ENCODE data around the gene GLIS1. TPM values are rescaled to one million over a fixed set of nuclear protein-coding genes. Genes with fewer than 3 reads are reported as not detected.

Gene GLIS1
- total RNA-seq, 1 experiment from 2014 or later, result 1.0 TPM

DNA sequence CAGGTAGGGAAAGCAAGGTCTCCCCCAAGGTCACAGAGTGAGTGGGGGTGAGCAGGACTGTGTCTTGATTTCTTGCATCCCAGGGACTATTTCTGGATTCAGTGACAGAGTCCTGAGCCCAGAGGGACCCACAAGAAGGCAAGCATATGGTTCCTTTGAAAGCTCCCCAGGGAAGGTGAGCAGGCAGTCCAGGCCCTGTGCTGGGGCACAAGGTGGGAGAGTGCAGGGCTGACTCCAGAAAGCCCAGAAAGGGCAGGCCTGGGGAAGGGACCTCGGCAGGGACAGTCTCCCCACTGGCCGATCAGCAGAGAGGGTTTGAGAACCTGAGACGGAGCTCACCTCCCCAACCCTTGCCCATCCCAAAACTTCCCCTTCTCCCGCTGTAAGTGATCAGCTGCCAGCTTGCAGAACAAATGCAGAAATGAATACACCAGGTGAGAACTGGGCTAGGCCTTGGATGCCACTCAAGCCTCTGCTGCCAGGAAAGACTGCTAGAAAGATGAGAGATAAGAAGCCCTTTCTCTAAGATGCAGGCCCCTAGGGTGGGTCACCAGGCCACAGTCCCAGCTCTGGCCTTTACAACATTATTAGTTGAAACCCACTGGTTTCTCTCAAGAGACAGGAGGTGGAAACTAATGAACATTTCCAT lies 121.0 kb downstream of the GLIS1 start:
- DNase-seq (ENCODE audit: low spot score), result no peak

GRCh38 chr1:53617382-53617781 lies 121.6 kb downstream of the GLIS1 start:
- DNase-seq (ENCODE audit: low spot score), result peak; percentile 77

GRCh38 chr1:53616927-53617326 lies 122.0 kb downstream of the GLIS1 start:
- peak; percentile 56 for DNase-seq (ENCODE audit: low spot score)

DNA sequence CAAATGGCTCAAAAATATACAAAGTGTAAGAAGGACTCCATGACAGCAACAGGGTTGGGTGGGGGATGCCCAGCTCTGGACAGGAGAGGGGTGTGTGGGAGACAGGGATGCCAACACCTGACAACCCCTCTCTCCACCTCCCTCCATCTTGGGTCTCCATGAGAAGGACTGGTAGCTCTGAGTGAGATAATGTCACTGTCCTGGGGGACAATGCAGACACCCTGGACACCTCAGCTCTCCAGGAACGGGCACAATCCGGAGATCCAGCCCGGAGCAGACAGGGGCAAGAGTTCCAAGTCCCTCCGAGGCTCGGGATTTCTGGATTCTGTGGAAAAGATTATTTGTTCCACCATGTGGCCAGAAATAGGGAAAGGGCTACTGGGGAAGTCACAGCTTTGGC lies 122.5 kb downstream of the GLIS1 start:
- no peak for DNase-seq (ENCODE audit: low spot score)

DNA sequence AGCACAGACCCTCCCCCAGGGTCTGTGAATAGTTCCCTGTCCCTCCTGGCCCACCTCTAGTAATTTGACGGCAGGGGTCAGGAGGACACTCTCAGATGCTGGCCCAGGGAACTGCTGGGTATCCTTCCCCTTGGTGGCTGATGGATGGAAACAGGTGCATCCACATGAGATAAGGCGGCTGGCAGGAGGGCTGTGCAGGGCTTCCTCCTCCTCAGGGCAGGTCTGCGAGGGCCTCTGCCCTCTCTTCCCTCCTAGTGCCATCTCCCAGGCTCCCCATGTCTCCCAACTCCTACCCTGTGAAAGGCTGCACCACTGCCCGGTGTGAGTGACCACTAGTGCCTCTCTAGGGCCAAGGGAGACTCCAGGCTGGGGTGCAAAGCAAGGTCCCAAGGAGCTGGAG lies 123.9 kb downstream of the GLIS1 start:
- DNase-seq (ENCODE audit: low spot score), result no peak

- DNase-seq (ENCODE audit: low spot score), result no peak
Observed at GRCh38 chr1:53614231-53615021, 124.5 kb downstream of the GLIS1 start.

- no peak for DNase-seq (ENCODE audit: low spot score)
Observed at GRCh38 chr1:53608676-53609075, 130.3 kb downstream of the GLIS1 start.

DNA sequence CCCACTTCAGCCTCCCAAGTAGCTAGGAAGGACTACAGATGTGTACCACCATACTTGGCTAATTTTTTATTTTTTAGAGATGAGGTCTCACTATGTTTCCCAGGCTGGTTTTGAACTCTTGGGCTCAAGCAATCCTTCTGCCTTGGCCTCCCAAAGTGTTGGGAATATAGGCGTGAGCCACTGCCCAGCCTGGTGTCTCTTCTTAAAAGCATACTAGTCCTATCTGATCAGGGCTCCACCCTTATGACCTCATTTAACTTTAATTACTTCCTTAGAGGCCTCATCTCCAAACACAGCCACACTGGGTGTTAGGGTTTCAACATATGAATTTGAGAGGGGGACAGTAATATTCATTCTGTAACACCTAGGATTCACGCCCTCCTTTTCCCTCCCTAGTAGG lies 130.9 kb downstream of the GLIS1 start:
- DNase-seq (ENCODE audit: low spot score), result no peak

GRCh38 chr1:53606651-53607051 lies 132.3 kb downstream of the GLIS1 start:
- no peak for DNase-seq (ENCODE audit: low spot score)

DNA sequence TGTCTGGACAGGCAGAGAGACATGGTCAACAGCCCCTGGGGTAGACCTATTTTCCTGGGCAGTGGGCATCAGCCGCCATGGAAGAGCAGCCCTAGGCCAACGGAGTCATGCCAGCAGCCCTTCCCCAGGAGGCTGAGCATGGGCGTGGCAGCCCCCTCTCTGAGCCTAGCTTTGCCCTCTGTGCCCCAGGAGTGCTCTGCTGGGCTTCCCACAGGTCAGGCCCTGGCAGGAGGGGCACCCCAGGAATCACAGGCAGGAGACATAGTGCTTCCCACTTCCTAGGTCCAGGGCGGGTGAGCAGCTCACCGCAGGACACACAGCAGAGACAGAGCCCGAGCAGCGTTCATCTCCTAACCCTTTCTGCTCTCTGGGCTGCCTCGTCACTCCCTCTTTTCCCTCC lies 132.8 kb downstream of the GLIS1 start:
- no peak for DNase-seq (ENCODE audit: low spot score)

DNA sequence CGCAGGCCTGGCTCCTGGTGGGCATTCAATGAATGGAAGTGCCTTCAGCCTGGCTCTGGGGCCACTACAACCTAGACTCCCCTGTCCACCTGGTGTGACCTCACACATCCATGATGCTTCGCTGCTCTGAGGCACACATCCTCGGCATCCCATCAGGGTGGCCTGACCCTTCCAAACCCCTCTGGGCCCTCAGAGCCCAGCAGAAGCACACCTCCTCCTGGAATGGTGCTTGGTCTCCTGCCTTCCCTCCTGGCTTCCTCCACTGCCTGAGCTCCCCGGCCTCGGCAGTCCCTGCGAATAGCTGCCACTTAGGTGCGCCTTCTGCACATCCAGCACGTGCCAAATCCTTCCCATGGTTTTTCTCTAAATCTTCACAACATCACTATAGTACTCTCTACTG lies 133.8 kb downstream of the GLIS1 start:
- no peak for DNase-seq (ENCODE audit: low spot score)

GRCh38 chr1:53604291-53604919 lies 134.6 kb downstream of the GLIS1 start:
- DNase-seq (ENCODE audit: low spot score), result no peak

- no peak for DNase-seq (ENCODE audit: low spot score)
Observed at GRCh38 chr1:53603431-53603830, 135.5 kb downstream of the GLIS1 start.

GRCh38 chr1:53601867-53602775 lies 136.8 kb downstream of the GLIS1 start:
- DNase-seq (ENCODE audit: low spot score), result no peak

GRCh38 chr1:53601031-53601745 lies 137.8 kb downstream of the GLIS1 start:
- DNase-seq (ENCODE audit: low spot score), result no peak

- no peak for DNase-seq (ENCODE audit: low spot score)
Observed at GRCh38 chr1:53600561-53600960, 138.4 kb downstream of the GLIS1 start.

DNA sequence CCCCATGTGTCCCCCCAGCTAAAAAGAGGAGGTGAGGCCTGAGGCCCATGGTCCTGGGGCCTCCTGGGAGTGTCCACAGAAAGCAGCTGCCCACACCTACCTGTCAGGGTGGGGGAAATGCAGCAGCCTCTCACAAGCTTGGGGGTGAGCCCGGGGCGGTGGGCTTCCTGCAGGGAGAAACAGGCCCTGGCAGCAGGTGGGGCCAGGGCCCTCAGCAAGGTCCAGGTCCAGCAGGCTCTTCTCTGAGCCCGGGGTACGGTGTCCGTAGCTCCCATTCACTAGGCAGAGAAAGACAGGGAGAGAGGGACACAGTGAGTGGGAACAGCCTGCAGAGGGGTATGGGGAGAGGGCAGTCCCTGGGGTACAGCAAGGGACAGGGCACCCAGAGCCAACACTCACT lies 139.0 kb downstream of the GLIS1 start:
- DNase-seq (ENCODE audit: low spot score), result no peak

DNA sequence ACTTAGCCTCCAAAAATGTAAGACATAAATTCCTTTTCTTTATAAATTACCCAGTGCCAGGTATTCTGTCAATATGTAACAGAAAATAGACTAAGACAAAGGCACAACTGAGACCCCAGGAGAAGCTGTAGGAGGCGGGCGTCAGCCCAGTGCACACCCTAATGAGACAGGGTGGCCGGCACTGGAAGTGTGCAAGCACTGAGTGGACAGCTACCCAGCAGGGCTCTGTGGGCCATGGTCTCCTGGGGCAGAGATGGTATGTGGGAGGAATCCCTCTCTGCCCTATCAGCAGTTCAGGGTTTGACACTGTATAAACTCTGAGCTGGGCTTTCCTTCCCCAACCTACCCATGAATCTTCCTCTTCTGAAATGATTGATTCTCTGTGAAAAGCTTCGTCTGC lies 139.5 kb downstream of the GLIS1 start:
- DNase-seq (ENCODE audit: low spot score), result no peak

- DNase-seq (ENCODE audit: low spot score), result no peak
Observed at GRCh38 chr1:53598966-53599365, 140.0 kb downstream of the GLIS1 start.

DNA sequence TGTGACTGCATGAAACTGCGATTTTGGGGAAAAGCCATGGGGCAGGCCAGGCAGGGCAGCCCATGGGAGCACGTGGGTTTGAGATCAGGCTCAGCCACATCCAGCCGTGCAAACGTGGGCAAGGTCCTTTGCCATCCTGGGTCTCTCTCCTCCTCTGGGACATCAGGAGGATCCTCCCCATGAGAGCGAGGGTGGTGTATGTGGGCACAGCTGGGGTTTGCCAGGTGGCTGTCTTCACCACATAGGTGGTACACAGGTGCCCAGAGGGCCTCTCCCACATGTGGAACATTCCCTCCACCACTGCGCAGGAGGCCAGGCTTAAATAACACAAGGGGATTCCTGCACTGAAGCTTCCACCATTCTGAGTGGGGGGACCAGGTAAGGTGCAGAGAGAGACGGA lies 143.1 kb downstream of the GLIS1 start:
- no peak for DNase-seq (ENCODE audit: low spot score)

All from H4 (cell line).